Bronchial epithelial cell (primary cell): Measurements from ENCODE around the gene SETD1A. TPM values are rescaled to one million over a fixed set of nuclear protein-coding genes. Genes with fewer than 3 reads are reported as not detected.
"Not testable (repeated sequence)": the region's sequence is repeated elsewhere in the genome, so short reads cannot be mapped to it uniquely, and the experiment has no call there.

ENCODE experiments used
- DNase-seq: peaks from one replicate; pipeline ENCODE4 v3.0.0-alpha.2; 2010; ENCODE audit warnings: low read depth
- FAIRE-seq: peaks from 2 replicates; lab custom pipeline; 2011; peaks lifted over from hg19 to GRCh38; lab: Jason Lieb, UNC
- H3K27me3 ChIP-seq: 2 replicates; pipeline ENCODE4 v1.5.1; 2011; ENCODE audit warnings: low read length; ENCODE audit not compliant: control insufficient read depth, insufficient read depth
- H3K36me3 ChIP-seq: 2 replicates; pipeline ENCODE4 v1.5.1; 2011; ENCODE audit warnings: low read length; ENCODE audit not compliant: control insufficient read depth, insufficient read depth
- H3K4me3 ChIP-seq: 2 replicates; pipeline ENCODE4 v1.5.1; 2011; ENCODE audit warnings: mild to moderate bottlenecking, low read depth, low read length, control low read depth
- total RNA-seq: library from RNA; depleted of rRNA; stranded (reverse); fragments of >200 nt; gene quantifications from 2 replicates; pipeline ENCODE4 v1.2.1, GENCODE V29; 2014
- TF ChIP-seq, protein P1 (sequence below): IDR thresholded peaks from 2 replicates; pipeline ENCODE4 v1.5.1; 2011; ENCODE audit warnings: mild to moderate bottlenecking, moderate library complexity, low read length, control low read depth, inconsistent platforms; ENCODE audit not compliant: insufficient read depth, severe bottlenecking

Gene SETD1A
- total RNA-seq, 1 donor from 2014 or later: 1.3 TPM

DNA sequence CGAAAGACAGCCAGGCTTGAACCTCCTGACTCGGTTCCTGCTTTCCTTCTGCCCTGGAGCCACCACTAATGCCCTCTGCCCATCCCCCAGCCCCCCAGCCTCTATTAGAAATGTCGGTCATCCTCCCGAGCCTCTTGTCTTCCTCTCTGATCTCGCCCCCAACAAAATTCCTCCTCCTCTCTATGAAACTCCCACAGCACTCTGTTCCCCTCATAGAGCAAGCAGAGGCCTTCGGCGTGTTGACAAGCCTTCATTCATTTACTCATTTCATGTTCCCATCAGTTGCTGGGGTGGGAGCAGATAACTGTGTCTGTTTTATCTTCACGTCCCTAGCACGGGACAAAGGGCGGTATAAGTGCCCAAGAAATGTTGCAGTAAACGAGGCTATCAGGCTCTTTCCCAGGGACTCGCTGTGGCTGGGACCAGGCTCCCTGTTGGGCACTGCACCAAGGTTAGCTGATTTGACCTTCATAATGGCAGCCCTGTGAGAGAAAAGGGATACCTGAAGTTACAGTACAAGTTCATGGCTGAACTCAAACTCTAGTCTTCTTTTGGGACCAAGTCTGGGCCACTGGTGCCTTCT is 26.4 kb upstream of the SETD1A start:
- FAIRE-seq (no peak), DNase-seq (no peak)
- Histone ChIP-seq H3K4me3 (no peak overlapping the region), H3K36me3 (peaks cover 27% of the 10 kb centered on the region), H3K27me3 (no peaks in the 10 kb centered on the region)
- TF ChIP-seq, protein P1, sequence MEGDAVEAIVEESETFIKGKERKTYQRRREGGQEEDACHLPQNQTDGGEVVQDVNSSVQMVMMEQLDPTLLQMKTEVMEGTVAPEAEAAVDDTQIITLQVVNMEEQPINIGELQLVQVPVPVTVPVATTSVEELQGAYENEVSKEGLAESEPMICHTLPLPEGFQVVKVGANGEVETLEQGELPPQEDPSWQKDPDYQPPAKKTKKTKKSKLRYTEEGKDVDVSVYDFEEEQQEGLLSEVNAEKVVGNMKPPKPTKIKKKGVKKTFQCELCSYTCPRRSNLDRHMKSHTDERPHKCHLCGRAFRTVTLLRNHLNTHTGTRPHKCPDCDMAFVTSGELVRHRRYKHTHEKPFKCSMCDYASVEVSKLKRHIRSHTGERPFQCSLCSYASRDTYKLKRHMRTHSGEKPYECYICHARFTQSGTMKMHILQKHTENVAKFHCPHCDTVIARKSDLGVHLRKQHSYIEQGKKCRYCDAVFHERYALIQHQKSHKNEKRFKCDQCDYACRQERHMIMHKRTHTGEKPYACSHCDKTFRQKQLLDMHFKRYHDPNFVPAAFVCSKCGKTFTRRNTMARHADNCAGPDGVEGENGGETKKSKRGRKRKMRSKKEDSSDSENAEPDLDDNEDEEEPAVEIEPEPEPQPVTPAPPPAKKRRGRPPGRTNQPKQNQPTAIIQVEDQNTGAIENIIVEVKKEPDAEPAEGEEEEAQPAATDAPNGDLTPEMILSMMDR: no peak

GRCh38 chr16:30934827-30935557 is 22.6 kb upstream of the SETD1A start:
- H3K36me3 ChIP-seq: peaks cover 21% of the 10 kb centered on the region
- peak; percentile 72 for FAIRE-seq
- TF ChIP-seq, protein P1: peak; percentile 79

DNA sequence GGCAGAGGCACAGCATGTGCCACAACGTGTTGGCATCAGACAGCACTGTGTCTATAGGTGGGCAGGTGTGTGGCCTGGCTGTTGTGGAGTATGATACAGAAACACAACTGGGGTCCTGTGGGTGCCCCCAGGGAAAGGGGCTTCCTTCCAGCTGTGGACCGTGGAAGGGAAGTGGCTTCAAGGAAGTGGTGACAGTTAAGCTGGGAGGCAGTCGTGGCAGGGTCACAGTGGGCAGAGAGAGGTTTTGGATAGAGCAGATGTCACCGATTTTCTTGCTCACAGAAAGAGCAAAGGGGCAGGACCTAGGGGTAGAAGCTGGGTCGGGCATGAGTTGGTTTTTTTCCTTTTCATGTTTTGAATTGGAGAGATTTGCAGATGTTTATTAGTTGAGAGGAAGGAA is 19.9 kb upstream of the SETD1A start:
- Histone ChIP-seq H3K4me3 (no peak overlapping the region), H3K27me3 (no peaks in the 10 kb centered on the region), H3K36me3 (peaks cover 11% of the 10 kb centered on the region)
- DNase-seq: no peak
- TF ChIP-seq, protein P1: no peak
- FAIRE-seq: no peak

More at GRCh38 chr16:30934827-30935557, 22.6 kb upstream of the SETD1A start:
- peak; percentile 52 for DNase-seq
- Histone ChIP-seq H3K27me3 (no peaks in the 10 kb centered on the region), H3K4me3 (no peak overlapping the region)

- H3K36me3 ChIP-seq: peaks cover 15% of the 10 kb centered on the region
- not testable (repeated sequence) for H3K27me3 ChIP-seq, FAIRE-seq, H3K4me3 ChIP-seq
- peak; percentile 69 for DNase-seq
Observed at GRCh38 chr16:30939571-30939970, 18.0 kb upstream of the SETD1A start.

GRCh38 chr16:30941600-30942425 is 15.7 kb upstream of the SETD1A start:
- peak; percentile 72 for DNase-seq
- FAIRE-seq: no peak
- TF ChIP-seq, protein P1: peak; percentile 99
- no peak overlapping the region for H3K4me3 ChIP-seq
- peaks cover 13% of the 10 kb centered on the region for H3K36me3 ChIP-seq
- no peaks in the 10 kb centered on the region for H3K27me3 ChIP-seq

DNA sequence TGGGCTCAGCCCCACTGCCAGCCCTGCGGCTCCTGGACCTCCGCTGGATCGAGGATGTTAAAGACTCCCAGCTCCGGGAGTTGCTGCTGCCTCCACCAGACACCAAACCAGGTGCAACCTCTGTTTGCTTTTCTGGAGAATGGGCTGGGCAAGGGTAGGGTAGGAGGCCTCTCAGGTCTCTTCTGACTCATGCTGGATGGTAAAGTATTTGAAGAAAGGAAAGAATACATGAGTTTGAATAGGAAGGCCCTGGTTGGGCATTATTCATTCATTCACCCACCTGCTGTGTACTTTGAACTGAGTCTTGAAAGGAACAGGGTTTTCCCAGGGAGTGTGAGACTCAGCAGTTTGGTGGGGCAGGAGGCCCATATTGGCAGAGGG is 15.1 kb upstream of the SETD1A start:
- H3K36me3 ChIP-seq: peaks cover 10% of the 10 kb centered on the region
- TF ChIP-seq, protein P1: no peak
- H3K4me3 ChIP-seq: no peak overlapping the region
- FAIRE-seq (no peak), DNase-seq (no peak)
- H3K27me3 ChIP-seq: no peaks in the 10 kb centered on the region
